GM19467 (cell line): ENCODE measurements around the gene WARS2.

Source experiments
- ATAC-seq: cut with Tn5 transposase; IDR thresholded peaks from one replicate; pipeline ENCODE4 v1.9.1; 2021; ENCODE audit warnings: mild to moderate bottlenecking, moderate library complexity; ENCODE audit not compliant: unreplicated experiment

The WARS2 gene

DNA sequence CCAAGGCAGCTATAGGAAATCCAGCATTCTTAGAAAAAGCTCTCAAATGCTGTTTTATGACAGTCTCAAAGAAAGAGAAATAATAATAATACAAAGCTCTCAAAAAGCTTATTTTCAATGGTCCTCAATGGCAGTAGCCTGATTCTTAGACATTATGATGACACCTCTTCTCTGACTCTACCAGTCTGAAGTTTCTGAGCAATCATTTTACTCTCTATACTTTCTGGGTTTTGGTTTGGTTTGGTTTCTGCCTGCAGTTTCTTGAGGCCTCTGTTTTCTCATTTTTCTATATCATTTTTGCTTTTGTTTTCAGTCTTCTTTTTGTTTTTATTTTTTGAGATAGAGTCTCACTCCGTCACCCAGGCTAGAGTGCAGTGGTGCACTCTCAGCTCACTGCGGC is 102.1 kb downstream of the WARS2 start:
- ATAC-seq, result no peak

DNA sequence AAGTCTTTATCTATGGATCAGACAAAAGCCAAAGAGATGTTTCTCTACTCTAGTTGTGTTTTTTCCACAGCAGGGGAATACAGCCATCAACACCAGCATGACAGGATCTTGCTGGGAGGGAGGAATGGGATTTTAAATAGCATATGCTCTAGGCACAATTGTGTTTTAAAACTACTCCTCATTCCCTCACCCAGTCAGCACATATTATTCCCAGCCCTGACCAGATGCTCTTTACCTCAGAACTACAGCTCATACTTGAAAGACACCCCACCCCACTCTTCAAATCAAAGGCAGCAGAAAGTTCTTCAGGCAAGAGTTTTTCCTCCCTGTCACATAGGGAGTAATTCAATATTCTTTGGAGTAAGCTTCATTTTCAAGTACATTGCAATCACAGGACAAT is 106.1 kb downstream of the WARS2 start:
- no peak for ATAC-seq

DNA sequence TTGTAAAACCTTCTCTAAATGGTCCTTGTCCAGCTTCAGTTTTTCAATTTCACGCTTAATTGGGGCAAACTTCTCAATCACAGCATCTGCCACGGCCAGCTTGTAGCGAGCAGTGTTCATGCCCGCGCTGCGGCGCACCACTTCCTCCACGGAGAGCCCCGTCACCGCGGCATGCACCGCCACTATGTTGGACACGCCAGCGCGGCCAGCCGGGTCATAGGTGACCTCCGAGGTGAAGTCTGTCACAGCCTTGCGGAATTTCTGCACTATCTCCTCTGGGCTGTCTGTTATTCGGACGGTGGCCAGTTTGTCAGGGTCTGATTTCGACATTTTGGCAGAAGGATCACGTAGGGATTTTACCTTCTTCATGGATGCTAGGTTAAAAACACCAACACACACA is 107.5 kb downstream of the WARS2 start:
- no peak for ATAC-seq

DNA sequence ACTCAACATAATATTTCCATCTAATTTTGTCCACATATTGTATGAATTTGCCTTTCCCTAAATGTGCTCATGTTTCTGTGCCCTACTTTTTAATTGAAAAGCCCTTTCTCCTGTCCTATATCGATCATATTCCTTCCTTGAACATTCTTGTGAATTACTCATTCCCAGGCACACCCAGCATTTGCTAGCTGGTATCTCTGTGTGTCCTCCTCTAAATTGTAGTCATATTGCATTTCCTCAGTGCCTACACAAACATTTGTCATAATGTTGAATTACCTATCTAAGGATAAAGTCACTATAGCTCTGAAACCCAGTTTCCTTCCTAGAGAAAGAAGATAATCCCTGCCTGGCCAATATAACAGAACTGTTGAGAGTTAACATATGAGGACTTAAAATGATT is 112.7 kb downstream of the WARS2 start:
- no peak for ATAC-seq

DNA sequence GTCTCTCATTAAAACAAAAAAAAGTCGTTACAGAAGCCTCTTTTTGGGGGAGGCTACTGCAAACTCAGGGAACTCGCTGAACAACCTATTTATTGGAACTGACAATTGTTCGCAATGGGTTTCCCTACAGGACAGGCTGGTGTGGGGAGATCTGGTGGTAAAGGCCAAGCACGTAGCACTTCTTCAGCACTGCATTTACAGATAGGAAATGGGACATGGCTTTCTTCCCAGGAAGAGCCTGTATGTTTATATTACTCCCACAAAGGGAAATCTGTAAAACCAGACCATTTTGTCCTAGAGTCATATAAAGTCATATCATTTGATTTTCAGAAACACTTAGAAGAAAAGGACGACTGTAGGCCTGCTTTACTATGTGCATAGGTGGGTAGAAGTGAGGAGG is 113.5 kb downstream of the WARS2 start:
- ATAC-seq, result no peak

DNA sequence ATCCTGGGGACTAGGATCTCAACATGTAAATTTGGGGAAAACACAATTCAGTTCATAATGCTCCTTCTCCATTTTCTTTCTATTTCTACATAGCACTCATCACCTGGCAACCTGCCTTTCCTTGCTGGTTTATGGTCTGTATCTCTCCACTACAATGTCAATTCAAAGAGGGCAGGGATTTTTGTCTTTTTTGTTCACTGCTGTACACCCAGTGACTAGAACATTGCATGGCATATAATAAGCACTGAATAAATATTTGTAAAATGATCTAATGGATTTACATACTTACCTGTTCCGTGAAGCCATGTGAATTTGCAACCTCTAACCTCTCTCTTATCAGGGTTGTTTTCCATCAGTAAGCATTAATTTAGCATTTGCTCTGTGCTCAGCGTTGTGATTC is 124.9 kb downstream of the WARS2 start:
- no peak for ATAC-seq

DNA sequence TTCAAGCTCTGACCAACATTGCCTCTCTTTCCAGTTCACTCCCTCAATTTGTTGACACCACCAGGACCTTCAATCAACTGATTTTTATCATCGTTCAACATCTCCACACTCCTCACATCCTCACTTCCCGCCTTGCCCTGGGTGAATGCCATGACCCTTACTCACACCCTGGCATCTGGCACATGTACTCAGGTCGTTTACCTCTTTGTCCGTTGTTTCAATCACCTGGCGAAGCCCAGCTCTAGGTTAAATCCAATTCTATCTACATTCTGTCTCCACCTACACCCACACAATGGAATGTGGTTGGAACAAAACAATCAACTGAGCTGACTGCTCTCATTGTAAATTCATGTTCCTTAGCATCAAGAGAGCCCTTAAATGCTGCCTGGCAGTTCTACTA is 128.1 kb downstream of the WARS2 start:
- no peak for ATAC-seq

DNA sequence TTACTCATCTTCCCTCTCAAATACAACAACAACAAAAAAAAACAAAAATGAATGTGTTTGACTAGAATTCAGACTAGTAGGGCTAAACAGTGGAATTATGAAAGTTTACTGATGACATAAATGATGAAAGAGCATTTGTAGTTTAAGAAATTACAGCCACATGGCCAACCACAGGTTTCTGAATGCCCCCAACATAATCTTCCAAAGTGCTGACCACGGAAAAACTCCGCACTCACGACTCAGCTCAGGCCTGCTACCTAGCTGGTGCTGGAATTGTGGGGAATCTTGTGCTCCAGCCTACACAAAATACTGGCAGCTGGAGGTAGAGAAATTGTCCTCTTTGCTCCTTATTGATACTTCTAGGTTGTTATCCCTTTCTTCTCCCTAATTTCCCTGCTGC is 128.7 kb downstream of the WARS2 start:
- no peak for ATAC-seq

DNA sequence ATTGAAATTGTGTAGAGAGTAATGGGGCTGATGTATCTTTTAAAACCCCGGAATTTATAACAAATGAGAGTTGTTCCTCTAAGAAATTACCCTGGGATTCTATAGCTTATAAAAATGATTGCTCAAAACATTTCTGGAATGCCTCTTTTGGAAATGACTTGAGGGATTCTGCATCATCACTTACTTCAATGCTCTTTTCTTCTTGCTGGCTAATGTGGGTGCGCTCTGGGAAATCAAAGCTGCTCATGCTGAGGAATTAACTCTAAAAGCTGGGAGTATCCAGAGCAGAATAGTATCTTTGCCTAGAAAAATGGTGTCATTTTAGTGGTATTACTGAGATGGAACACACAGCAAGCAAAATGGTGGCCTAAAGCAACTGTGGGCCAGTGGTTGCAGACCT is 129.3 kb downstream of the WARS2 start:
- no peak for ATAC-seq

DNA sequence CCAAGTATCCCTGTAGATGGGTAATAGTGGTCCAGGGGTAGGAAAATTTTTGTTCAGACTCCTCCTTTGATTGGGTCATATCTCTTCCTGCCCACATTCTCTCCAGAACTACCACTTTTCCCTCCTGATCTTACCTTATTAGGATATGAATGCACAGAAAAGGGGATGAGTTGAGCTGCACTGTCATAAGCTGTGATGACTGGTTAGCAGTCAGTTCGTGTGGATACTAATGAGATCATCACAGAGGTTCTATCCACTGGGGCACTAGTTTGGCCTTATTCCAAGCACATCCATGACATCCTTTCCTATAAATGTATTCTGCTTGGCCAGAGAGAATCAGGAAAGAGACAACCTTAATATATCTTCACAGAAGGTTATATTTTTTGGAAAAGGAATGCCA is 130.3 kb downstream of the WARS2 start:
- no peak for ATAC-seq

DNA sequence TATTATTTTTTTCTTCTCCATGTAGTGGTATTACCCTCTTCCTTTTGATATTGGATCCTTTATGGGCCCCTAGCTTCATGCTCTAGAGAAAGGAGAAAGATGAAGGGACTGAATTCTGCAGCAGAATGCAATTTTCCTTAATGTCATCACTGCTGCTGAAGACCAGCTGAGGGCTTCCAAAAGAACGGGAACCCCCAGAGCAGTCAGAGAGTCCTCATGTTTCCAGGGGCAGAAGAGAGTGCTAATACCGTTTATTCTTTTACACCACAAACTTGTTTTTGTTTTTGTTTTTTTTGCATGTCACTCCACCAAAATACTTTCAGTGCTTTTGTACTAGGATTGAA is 131.2 kb downstream of the WARS2 start:
- no peak for ATAC-seq

DNA sequence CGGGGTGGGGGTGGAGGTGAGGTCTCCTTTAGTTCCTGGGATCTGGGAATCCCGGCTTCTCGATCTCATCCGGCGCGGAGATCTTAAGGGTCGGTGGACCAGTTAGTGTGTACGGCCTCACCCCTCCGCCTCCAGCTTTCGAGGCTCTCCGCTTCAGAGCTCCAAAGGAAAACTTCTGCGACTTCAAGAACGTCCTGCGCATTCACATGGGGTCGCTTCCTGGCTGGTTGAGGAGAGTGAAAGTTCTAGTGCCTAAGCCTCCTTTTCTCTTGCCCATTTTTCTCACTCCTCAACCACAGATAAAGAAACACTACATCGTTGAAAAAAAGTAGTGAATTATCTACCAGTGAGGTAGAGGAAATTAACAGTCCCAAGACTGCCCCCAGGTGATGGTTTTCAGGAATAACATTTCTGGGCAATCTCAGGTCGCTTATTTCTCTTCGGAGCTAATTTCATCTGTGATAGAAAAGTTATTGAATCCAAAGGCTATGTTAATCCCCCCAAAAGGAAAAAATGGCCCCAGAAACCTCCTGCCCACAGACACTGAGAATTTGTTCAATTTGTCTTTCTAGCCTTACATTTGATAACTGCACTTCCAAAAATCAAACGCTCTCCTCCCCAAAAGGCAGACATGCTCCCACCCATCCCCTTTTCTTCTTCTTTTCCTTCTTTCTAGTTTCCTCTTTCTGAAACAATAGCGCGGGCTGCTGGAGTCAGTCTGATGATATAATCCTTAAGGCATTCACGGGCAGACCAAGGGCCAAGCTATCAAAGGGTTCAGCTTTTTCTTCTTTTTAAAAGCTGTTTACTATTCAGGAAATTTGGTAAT is 131.8 kb downstream of the WARS2 start:
- no peak for ATAC-seq

DNA sequence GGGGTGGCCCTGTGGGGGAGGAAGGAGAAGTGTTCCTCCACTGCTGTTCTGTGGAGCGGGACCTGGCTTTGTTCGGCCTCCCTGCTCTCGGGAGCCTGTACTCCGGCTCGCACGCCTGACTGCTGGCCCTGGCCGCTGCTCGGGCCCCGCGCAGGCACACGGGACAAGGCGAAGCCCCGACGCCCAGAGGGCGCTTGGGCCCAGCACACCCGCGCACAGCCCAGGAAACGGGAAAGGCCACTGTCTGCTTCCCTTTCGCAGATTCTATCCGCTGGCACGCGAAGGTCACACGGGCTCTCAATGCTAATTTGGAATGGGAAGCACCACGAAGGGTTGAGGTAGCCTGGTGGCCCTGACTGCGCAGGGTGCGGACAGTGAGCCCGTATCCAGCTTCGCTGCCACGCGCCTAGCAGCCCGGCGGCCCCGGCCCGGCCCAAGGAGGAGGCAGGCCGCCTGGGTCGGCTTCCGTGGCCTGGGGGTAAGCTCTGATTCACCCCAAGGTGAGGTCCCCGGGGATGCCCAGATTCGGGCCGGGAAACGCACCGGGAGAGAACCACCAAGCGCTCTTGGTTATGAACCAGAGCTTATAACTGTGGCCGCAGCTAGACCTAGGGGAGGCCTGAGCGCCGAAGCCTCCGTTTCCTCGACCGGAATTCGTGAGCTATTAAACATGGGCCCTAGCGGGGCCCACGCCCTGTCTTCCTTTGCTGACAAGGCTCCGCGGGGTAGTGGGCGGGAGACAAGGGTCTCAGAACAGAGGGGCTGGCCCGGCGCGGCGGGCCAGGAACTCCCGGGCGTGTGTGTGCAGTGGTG is 132.6 kb downstream of the WARS2 start:
- ATAC-seq, result no peak

DNA sequence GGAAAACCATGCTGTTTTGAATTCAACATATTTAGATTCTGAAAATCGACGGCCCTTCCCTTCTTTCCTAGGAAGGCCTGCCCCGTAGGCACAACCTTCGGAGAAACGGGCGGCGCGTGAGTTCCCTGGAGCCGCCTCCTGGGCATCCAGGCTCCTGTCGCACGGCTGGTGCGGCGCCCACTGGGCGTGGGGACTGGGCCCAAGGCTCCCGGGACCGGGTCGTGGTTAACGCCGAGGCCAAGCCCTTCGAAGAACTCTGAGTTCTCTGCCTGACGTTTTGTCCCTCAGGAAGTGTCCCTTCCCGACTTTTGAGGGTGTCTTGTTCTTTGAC is 133.1 kb downstream of the WARS2 start:
- ATAC-seq, result no peak

DNA sequence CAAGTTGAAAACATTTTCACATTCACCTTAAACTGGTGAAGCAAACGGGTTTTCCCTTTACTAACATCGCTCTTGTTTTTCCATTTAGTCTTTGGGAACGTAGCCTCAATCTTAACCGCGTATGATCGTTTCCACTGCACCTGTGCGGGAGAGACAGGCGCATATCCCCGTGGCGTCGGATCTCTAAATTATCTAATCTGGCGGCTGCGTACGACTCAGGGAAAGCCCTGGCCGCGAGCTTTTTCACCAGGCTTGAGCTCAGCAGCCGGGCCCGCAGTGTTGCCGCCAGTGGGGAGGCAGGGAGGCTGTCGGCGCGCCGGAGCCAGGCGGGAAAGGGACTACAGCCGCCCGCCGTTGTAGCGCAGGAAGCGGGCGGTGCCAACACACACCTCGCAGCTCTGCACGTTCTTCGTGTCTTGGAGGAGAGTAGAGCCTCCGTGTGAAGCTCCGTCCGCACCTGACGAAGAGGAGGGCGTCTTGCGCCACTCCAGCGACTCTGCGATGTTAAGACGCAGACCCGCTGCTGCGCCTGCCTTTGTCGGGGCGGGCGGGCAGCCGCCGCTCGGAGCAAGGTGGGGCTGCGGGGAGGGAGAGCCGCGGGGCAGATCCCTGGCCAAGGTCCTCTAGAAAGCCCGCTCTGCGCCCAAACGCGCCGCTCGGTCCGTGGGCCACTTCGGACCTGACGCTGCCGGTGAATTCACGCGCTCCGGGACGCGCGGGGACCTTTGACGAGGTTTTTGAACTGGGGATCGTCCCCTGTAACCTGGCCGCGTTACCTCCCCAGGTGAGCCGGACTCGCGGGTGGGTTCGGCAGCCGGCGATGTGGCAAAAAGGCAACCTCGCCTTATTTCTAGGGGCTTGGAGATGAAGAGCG is 133.8 kb downstream of the WARS2 start:
- no peak for ATAC-seq

DNA sequence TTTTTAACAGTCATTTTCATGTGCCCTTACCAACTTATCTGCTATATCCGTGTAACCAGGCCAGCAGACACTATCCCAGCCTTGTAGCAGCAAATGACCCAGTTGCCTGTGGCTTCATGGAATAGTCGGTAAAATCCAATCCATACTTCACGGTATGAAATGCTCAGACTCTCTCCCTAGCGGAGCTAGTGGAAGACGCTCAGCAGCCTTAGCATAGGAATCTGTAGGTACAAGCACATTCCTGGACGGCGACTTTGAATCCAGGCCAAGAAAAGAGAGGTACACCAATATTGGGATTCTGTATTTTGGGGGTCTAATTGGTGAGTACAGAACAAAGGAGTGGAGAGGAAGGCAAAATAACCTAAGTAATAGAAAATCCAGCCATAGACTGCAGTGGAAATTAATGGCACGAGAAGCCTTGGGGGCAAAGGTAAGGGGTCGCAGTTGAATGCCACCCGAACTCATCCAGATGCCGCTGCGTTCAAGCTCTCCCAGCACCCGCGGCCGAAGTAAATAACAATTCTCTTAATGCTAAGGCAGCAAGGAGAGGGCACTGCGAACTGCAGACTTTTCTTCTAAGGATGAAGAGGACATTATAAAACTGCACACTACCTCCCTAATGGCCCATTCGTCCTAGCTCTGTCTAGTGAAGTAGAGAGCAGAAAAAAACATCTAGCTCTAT is 134.6 kb downstream of the WARS2 start:
- no peak for ATAC-seq

DNA sequence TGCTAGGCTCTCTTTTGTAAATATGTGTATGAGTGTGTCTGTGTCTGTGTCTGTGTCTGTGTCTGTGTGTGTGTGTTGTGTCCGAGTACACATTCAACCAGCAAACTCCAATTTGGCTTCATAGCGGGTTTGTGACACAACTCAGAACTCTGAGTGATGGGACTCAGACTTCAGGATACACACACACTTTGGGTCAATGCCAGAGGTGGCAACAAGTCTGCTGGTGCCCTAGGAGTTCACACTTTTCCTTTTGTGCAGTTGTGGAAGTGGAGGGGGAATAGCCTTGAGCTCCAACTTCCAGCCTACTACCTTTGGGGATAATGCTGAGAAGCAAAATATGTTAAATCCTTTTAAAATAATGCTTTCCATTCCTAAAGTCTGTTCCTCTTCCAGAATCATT is 135.7 kb downstream of the WARS2 start:
- ATAC-seq, result no peak

DNA sequence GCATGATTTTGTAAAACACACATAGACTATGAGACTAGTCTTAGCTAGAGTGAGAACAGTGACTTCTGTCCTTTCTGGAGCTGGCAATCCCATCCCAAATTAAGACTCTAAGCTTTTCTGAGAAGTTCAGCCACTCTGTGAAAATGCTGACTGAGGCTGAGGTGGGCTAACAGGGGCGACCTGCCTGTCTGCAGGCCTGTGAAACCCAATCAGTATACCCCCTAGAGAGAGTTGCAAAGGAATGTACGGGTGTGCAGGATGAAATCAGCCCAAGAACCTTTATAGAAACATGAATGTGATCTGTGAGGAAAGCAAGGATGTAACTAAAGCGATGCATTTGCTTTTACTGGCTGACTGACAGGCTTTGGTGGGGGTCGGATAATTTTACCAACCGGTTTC is 136.3 kb downstream of the WARS2 start:
- no peak for ATAC-seq

DNA sequence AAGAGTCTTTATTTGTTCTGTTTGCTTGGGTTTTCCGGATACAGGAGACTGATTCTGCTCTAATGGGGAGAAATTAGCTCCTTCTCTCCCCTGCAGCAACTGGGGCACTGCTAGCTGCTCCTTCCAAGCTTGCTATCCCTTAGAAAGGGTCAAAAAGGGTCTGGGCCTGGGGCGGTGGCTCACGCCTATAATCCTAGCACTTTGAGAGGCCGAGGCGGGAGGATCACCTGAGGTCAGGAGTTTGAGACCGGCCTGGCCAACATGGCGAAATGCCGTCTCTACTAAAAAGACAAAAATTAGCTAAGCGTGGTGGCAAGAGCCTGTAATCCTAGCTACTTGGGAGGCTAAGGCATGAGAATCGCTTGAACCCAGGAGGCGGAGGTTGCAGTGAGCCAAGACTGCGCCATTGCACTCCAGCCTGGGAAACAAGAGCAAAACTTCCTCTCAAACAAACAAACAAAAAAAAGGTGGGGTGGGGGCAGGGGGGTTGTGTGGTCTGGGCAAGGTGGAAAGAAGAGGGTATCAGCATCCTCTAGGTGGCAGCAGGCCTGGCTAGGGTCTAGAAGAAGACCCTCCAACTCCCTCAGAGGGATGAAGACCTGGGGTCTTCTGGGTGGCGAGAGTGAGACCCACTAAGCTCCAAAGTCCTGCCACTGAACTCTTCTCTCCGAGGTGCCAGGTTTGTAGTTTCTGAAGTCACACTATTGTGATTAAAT is 136.9 kb downstream of the WARS2 start:
- ATAC-seq, result no peak

DNA sequence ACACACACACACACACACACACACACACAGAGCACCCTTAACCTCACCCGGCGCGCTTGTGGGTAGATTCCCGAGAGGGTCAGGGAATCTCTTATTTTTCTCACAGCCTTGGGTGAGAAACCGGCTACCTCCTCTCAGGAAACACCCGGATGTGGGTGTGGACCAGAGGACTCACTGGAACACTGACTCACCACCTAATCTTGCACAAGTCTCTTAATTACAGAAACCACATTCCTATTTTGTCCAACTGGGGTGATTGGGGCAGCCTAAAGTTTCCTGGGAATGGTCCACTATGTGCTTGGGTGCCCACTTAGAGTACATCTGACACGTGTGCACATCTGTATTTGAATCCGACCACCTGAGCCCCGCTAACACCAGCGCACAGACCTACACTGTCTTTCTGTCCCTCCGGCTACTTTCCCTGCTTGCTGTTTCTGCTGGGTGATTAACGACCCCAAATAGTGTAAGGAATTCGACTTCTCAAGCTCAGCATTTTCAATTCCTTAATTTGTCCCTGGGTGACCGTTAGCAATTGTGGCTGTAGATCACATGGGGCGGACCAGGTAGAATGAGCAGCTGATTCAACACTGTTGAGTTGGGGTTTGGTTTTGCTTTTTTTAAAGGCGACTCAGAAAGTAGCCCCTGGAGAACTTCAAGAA is 138.3 kb downstream of the WARS2 start:
- ATAC-seq, result no peak
